GM19193 (cell line): ENCODE measurements around the gene TBRG4.

Experiments used
- POLR2A ChIP-seq: IDR thresholded peaks from 4 replicates; pipeline ENCODE4 v1.6.1; 2011; ENCODE audit not compliant: insufficient read depth, insufficient read length; ENCODE audit errors: extremely low read depth

The TBRG4 gene

GRCh38 chr7:45080958-45081669 is 30.4 kb downstream of the TBRG4 start:
- no peak for TF ChIP-seq POLR2A

DNA sequence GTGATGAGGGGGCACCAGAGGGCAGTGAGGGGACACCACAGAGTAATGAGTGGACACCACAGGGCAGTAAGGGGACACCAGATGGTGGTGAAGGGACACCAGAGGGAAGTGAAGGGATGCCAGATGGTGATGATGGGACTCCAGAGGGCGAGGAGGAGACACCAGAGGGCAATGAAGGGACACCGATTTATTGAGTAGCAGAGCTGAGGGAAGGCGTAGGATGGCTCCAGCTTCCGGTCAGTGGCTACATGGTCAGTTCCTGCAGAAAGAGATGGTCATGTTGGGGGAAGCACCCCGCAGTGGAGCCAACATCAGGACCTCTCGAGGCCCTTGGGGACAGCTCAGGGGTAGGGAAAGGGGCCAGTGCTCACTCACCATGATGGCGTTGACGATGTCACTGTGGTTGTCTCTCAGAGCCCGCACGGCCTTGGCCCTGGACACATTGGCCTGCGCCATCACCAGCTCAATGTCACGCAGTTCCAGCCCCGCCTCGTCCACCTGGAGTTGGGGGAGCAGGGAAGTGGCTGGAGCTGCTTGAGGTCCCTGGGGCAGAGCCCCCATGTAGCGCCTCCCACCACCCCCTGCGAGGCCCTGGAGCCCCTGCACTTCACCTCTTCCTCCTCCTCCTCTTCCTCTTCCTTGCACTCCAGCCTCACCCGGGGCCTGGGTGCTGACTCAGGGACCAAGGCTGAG is 31.1 kb downstream of the TBRG4 start:
- TF ChIP-seq POLR2A: no peak

DNA sequence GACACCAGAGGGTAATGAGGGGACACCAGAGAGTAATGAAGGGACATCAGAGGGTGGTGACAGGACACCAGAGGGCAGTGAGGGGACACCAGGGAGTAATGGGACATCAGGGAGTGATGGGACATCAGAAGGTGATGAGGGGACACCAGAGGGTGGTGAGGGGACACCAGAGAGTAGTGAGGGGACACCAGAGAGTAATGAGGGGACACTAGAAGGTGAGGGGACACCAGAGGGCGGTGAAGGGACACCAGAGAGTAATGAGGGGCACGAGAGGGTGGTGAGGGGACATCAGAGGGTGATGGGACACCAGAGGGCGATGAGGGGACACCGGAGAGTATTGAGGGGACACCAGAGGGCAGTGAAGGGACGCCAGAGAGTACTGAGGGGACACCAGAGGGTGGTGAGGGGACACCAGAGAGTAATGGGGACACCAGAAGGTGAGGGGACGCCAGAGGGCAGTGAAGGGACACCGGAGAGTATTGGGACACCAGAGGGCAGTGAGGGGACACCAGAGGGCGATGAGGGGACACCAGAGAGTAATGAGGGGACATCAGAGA is 33.3 kb downstream of the TBRG4 start:
- TF ChIP-seq POLR2A: no peak

DNA sequence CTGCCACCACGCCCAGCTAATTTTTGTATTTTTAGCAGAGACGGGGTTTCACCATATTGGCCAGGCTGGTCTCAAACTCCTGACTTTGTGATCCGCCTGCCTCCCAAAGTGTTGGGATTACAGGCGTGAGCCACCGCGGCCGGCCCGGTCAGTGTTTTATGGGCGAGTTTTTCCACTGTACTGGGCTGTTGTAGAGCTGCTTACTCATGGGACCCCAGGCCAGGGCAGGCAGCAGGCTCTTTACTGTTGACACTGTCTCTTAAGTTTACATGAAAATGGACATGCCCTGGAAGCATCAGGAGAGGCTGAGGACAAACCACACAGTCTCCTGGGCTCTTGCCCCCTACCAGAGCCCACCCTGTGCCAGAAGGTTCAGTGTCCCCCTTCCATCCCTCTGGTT is 33.9 kb downstream of the TBRG4 start:
- no peak for TF ChIP-seq POLR2A

GRCh38 chr7:45076946-45077345 is 34.6 kb downstream of the TBRG4 start:
- TF ChIP-seq POLR2A: no peak

- TF ChIP-seq POLR2A: no peak
These were observed 35.4 kb downstream of the TBRG4 start for GRCh38 chr7:45075871-45076796.

DNA sequence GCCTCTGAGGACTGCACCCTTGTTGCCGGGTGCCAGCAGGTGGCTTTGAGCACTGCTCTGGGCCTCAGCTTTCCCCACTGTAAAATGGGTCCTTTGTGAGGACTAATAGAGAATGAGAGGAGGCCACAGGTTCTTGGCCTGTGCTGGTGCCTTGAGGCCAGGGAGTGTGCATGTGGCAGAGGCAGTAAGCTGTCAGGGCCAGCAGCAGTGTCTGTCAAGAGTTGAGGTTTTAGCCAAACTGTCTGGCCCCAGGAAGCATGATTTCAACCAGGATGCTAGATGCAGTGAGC is 36.2 kb downstream of the TBRG4 start:
- no peak for TF ChIP-seq POLR2A

DNA sequence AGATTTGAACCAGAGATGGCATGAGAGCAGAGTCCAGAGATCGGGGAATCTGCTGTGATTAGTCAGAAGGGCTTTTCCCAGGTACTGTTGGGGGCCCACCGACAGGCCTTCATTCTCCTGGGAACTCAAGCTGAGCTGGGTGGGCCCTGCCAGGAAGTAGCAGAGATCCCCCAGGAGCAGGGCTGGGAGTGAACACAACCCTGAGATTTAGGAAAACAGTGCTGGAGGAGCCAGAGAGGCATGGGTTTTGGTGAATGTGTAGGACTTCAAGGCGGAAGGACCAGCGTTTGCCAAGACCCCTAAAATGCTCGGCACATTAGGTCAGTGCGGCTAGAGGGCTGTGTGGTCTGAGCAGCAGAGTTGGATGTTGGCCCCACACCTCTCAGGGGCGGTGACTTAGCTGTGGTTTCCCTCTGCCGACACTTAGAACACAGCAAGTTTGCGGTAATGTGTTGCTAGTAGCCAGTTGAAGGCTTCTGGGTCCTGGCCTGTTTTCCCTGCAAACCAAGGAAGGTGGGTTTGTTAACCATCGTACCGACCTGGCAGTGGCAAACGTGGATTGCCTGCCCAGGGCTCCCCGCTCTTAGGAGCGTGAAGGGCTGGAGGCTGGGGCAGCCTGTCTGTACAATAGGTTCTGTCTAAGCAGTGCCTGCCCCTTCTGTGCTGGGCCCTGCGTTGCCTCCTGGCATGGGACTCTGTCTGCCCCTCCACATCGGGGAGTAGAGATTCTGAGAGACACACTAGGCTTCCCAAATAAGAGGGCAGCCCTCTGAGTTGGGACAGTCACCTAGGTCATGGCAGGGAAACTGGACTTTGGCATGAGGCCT is 36.8 kb downstream of the TBRG4 start:
- no peak for TF ChIP-seq POLR2A

DNA sequence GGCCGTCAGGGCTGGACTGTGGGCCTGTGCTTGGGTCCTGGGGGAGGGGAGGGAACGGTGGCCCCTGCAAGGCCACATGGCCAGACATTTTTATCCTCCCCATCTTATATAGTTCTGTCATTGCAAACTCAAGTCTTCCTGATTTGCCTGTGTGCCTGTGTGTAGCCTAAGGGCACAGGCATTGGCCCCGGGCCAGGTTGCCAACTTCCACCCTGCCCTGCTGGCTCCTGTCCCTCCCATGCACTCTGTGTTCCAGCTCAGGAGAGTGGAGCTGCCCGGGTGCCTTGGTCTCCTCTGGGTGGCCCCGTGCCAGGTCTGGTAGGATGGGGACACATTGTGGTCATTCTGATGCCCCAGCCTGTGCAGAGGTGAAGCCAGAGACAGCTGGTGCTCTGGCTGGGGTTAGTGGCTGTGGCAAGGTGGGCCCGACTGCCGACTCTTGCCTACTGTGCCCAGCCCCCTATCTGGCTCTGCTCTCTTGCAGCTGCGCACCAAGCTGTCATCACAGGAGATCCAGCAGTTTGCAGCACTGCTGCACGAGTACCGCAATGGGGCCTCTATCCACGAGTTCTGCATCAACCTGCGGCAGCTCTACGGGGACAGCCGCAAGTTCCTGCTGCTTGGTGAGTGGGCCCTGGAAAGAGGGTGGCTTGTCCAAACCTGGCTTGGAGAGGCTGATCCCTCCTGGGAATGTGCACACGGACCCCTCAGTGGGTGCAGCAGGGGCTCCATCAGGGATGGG is 37.5 kb downstream of the TBRG4 start:
- no peak for TF ChIP-seq POLR2A

DNA sequence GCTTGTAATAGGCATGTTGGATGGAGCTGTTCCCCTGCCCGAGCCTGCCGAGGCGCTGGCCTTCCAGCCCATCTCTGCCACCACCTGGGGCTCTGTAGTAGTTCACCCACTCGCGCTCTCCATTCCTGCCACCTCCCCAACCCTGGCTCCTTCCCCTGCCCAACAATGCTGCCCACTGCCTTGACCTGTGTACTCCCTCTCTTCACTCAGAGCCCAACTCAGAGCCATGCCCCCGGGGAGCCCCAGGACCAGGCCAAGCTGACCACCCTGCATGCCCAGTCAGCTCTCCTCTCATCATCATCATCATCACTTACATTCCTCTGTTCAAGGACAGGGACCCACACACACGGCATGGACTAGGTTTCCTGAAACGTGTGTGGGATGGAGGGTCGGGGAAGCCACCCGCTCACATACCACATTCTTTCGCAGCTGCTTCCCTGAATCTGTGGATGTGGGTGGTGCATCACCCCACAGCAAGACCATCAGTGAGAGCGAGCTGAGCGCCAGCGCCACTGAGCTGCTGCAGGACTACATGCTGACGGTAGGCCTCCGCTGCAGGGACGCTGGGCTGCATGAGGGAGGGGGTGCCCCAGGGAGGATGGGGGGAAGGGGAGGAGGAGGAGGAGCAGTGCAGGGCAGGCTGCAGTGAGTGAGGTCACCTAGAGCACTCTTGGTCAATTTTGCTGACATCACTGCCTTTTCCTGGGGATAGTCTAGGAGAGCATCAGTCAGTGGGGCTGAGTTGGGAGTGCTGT is 38.3 kb downstream of the TBRG4 start:
- TF ChIP-seq POLR2A: no peak

DNA sequence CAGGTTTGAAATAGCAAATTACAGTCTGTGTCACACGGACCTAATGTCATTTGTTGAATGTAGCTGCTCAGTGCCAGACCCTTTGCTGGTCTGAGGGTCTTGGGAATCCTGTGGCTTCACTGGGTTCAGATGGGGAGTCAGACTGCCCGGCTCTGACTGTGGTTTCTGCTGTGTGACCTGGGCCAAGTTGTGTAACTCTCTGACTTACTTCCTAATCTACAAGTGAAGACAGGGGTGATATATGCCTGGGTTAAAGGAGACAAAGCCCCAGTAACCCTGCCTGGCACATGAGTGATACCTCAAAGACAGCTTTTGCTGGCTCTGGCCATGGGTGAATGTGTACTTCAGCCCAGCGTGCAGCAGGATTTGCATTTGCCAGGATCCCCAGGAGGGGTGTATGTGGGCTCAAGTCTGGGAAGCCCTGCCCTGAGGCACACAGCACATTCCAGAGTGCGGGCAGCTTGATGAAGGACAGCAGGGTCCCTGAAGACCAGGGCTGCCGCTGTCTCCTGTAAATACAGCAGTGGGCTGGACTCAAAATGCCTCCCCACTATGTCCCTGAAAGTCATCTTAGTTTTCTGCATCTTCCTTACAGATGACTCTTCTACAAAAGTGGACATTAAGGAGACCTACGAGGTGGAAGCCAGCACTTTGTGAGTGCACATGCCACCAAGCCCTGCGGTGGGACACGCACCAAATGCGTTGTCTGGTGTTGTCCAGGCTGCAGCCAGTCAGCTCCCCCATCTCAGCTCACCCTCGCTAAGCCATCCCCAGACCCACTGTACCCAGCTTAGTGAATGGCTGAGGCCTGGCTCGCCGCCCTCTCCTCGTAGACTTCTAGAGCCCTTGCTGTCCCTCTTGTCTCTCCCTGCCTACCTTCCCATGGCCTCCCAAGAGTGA is 39.1 kb downstream of the TBRG4 start:
- no peak for TF ChIP-seq POLR2A

- no peak for TF ChIP-seq POLR2A
These were observed 40.0 kb downstream of the TBRG4 start for GRCh38 chr7:45071528-45071927.
